OCI-LY7 (cell line): ENCODE results near the gene CCNB1IP1.

ENCODE experiments used
- CTCF ChIP-seq: fragments of 200-600 bp; sonication (generic); conservative IDR thresholded peaks from 2 replicates; pipeline ENCODE4 v1.5.1; 2014; ENCODE audit warnings: mild to moderate bottlenecking, antibody characterized with exemption, low read length, moderate library complexity, mixed read lengths
- EZH2phosphoT487 ChIP-seq: fragments of 200-600 bp; sonication (generic); IDR thresholded peaks from 2 replicates; pipeline ENCODE4 v1.6.1; 2018; ENCODE audit warnings: low read depth, borderline replicate concordance, mild to moderate bottlenecking, mixed run types, antibody characterized with exemption, low read length, moderate library complexity, mixed read lengths

- TF ChIP-seq CTCF (peak; percentile 52; the same call in 1 of the 2 replicates), EZH2phosphoT487 (no peak)
These were observed 27.0 kb downstream of the CCNB1IP1 start for GRCh38 chr14:20306079-20306423.
